Sigmoid colon (tissue), 4 donors: ENCODE results near the gene GDF2.

ENCODE experiments used
- EP300 ChIP-seq, 4 donors: sonication (generic); formaldehyde crosslinking; IDR thresholded peaks; one replicate each; pipeline ENCODE4 v1.6.1; 2017; ENCODE audit warnings: antibody characterized with exemption in 4 of 4
- POLR2A ChIP-seq, 2 donors: fragments of 450-650 bp; IDR thresholded peaks; one replicate each; pipeline ENCODE4 v1.6.1; 2016; ENCODE audit warnings: antibody characterized with exemption in 2 of 2, mild to moderate bottlenecking in 2 of 2, moderate library complexity in 2 of 2
- TF ChIP-seq, protein P1 (sequence below), 4 experiments: fragments of 450-650 bp in 3 of 4; fragments of 200-600 bp in 1 of 4; IDR thresholded peaks; one replicate each; pipeline ENCODE4 v1.5.1; 2016 to 2019; ENCODE audit warnings: antibody characterized with exemption in 4 of 4, mild to moderate bottlenecking in 3 of 4, moderate library complexity in 2 of 4

DNA sequence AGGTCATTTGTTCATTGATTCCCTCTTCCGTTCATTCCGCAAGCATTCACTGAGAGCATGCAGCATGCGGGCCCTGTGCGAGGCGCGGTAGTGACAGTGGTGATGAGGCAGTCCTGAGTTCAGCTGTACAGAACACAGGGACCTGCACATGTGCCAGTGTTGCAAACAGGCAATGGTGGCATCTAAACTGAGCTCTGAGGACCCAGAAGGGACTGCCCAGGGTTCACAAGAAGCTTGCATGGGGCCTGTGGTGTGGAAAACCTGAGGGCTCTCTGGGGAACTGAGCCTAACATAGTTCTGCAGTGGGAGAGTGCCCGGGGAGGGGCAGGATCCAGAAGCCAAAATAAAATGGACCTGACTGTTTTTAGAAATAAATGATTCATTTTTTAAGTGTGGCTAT lies 48.6 kb downstream of the GDF2 start:
- TF ChIP-seq POLR2A (IDR thresholded peaks at IDR 0.05) (no peak), EP300 (IDR thresholded peaks at IDR 0.05) (no peak)
- TF ChIP-seq, protein P1, sequence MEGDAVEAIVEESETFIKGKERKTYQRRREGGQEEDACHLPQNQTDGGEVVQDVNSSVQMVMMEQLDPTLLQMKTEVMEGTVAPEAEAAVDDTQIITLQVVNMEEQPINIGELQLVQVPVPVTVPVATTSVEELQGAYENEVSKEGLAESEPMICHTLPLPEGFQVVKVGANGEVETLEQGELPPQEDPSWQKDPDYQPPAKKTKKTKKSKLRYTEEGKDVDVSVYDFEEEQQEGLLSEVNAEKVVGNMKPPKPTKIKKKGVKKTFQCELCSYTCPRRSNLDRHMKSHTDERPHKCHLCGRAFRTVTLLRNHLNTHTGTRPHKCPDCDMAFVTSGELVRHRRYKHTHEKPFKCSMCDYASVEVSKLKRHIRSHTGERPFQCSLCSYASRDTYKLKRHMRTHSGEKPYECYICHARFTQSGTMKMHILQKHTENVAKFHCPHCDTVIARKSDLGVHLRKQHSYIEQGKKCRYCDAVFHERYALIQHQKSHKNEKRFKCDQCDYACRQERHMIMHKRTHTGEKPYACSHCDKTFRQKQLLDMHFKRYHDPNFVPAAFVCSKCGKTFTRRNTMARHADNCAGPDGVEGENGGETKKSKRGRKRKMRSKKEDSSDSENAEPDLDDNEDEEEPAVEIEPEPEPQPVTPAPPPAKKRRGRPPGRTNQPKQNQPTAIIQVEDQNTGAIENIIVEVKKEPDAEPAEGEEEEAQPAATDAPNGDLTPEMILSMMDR (IDR thresholded peaks at IDR 0.05) = no peak
